OCI-LY7 (cell line): Measurements from ENCODE around the gene GON7. TPM values are rescaled to one million over a fixed set of nuclear protein-coding genes. Genes with fewer than 3 reads are reported as not detected.
"Not testable (repeated sequence)": the region's sequence is repeated elsewhere in the genome, so short reads cannot be mapped to it uniquely, and the experiment has no call there.

ENCODE experiments used
- BruUV-seq: library from RNA; stranded (reverse); fragments of 400-500 nt; replicated peaks from 2 replicates; lab custom pipeline; 2021; lab: Mats Ljungman, UMichigan
- CTCF ChIA-PET: fragments of 300-600 bp; sonication (Branson Sonifier 250); formaldehyde crosslinking; loops from one replicate; lab custom pipeline; 2022; ENCODE audit warnings: antibody characterized with exemption; ENCODE audit not compliant: unreplicated experiment; lab: Charles Lee
- POLR2A ChIA-PET: fragments of 300-600 bp; sonication (Branson Sonifier 250); formaldehyde crosslinking; loops from one replicate; lab custom pipeline; 2022; ENCODE audit warnings: antibody characterized with exemption; lab: Charles Lee
- DNase-seq: peaks from one replicate; pipeline ENCODE4 v3.0.0-alpha.2; 2015; ENCODE audit warnings: low spot score
- H2AFZ ChIP-seq: fragments of 200-600 bp; sonication (generic), shearing (Covaris generic); 2 replicates; pipeline ENCODE4 v1.6.1; 2014; ENCODE audit warnings: mild to moderate bottlenecking, antibody characterized with exemption, low read length, moderate library complexity
- H3K27ac ChIP-seq: fragments of 200-600 bp; sonication (generic); 2 replicates; pipeline ENCODE4 v1.5.1; 2014; ENCODE audit warnings: mixed run types, low read depth, mild to moderate bottlenecking, moderate library complexity, low read length, inconsistent platforms; ENCODE audit not compliant: poor library complexity, severe bottlenecking
- H3K36me3 ChIP-seq: fragments of 200-600 bp; sonication (generic); 2 replicates; pipeline ENCODE4 v1.6.1; 2014; ENCODE audit warnings: mild to moderate bottlenecking, antibody characterized with exemption, low read length, moderate library complexity, mixed read lengths; ENCODE audit not compliant: insufficient read depth
- H3K4me1 ChIP-seq: fragments of 200-600 bp; sonication (generic); 2 replicates; pipeline ENCODE4 v1.5.1; 2014; ENCODE audit warnings: mild to moderate bottlenecking, low read length; ENCODE audit not compliant: insufficient read depth, poor library complexity, severe bottlenecking
- H3K4me2 ChIP-seq: fragments of 200-600 bp; sonication (generic); 2 replicates; pipeline ENCODE4 v1.6.1; 2014; ENCODE audit warnings: mild to moderate bottlenecking, low read length
- H3K4me3 ChIP-seq: fragments of 200-600 bp; sonication (generic); 2 replicates; pipeline ENCODE4 v1.5.1; 2014; ENCODE audit warnings: mild to moderate bottlenecking, low read depth, low read length; ENCODE audit not compliant: poor library complexity, severe bottlenecking
- H3K79me2 ChIP-seq: fragments of 200-600 bp; sonication (generic); 2 replicates; pipeline ENCODE4 v1.6.1; 2016; ENCODE audit warnings: low read depth, mild to moderate bottlenecking, low read length, moderate library complexity, mixed read lengths; ENCODE audit not compliant: insufficient read depth
- H3K9me2 ChIP-seq: fragments of 200-600 bp; sonication (generic); 2 replicates; pipeline ENCODE4 v1.6.1; 2016; ENCODE audit warnings: mild to moderate bottlenecking, low read length, mixed read lengths; ENCODE audit not compliant: insufficient read depth
- H3K9me3 ChIP-seq: fragments of 200-600 bp; sonication (generic); 2 replicates; pipeline ENCODE4 v1.6.1; 2014; ENCODE audit warnings: mild to moderate bottlenecking, mixed run types, low read length, mixed read lengths
- H4K20me1 ChIP-seq: fragments of 200-600 bp; sonication (generic); 2 replicates; pipeline ENCODE4 v1.6.1; 2014; ENCODE audit warnings: mild to moderate bottlenecking, antibody characterized with exemption, low read length, moderate library complexity, mixed read lengths; ENCODE audit not compliant: insufficient read depth
- CTCF ChIP-seq: fragments of 200-600 bp; sonication (generic); conservative IDR thresholded peaks from 2 replicates; pipeline ENCODE4 v1.5.1; 2014; ENCODE audit warnings: mild to moderate bottlenecking, antibody characterized with exemption, low read length, moderate library complexity, mixed read lengths
- EZH2phosphoT487 ChIP-seq: fragments of 200-600 bp; sonication (generic); IDR thresholded peaks from 2 replicates; pipeline ENCODE4 v1.6.1; 2018; ENCODE audit warnings: low read depth, borderline replicate concordance, mild to moderate bottlenecking, mixed run types, antibody characterized with exemption, low read length, moderate library complexity, mixed read lengths
- intact Hi-C: fragments of 100-400 bp; cut with micrococcal nuclease; formaldehyde crosslinking; loops from one replicate; pipeline ENCODE4 v1.10.0; 2022; ENCODE audit not compliant: unreplicated experiment
- total RNA-seq, 2 experiments: library from RNA; depleted of rRNA in 1 of 2; stranded (reverse); fragments of >200 nt in 1 of 2; shearing (Covaris generic) in 1 of 2; gene quantifications; 2 replicates each; pipeline ENCODE4 v1.2.3, GENCODE V29; 2014 to 2022

The GON7 gene
- total RNA-seq, 2 experiments from 2014 or later = 27.9 to 54.8 TPM

DNA sequence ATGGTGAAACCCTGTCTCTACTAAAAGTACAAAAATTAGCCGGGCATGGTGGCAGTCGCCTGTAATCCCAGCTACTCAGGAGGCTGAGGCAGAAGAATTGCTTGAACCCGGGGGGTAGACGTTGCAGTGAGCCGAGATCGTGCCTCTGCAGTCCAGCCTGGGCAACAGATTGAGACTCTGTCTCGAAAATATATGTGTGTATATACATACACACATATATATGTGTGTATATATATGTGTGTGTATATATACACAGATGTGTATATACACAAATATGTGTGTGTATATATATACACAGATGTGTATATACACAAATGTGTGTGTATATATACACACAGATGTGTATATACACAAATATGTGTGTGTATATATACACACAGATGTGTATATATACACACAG, 48.5 kb downstream of the GON7 start:
- H3K4me2 ChIP-seq, H3K79me2 ChIP-seq, H4K20me1 ChIP-seq, POLR2A ChIA-PET, H3K27ac ChIP-seq, H3K36me3 ChIP-seq, BruUV-seq, H3K9me3 ChIP-seq, H3K4me1 ChIP-seq, H2AFZ ChIP-seq, CTCF ChIA-PET, DNase-seq, H3K4me3 ChIP-seq, H3K9me2 ChIP-seq, intact Hi-C loops: not testable (repeated sequence)

DNA sequence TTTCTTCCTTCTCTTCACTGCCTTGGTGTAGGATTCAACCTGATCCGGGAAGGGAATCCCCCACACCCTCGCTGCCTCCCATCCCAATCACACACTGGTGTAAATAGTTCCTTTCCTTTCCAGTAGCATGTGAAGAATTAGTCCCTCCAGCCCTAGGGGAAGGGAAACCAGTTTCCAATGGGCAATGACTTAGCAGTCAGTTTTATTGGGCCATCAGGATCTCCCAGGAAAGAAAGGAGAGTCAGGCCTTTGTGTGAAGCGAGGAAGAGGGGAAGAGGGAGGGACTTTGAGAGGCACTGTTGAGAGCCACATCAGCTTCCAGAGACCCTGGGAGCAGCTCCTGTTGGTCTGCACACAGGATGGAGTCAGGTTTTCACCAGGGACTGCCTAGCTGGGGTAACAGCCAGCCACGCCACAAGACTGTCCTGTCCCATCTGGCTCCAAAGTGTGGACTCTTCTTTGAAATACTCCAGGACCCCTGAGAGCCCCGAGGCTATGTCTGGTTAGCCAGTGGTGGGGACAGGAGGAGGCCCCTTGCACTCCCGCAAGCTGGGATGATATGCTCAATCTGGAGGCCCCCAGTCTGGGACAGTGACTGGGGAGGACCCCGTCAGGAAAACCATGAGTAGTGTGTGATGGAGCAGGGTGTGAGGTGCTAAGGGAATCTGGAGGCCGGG, 50.0 kb downstream of the GON7 start:
- POLR2A ChIA-PET = no interaction called here

GRCh38 chr14:93155667-93156066, 51.2 kb downstream of the GON7 start:
- Histone ChIP-seq H3K4me3 (no peak overlapping the region), H3K4me1 (no peaks in the 10 kb centered on the region), H3K27ac (no peak overlapping the region), H3K9me2 (no peaks in the 10 kb centered on the region), H2AFZ (no peak overlapping the region), H3K4me2 (no peak overlapping the region), H3K36me3 (no peaks in the 10 kb centered on the region), H3K9me3 (no peaks in the 10 kb centered on the region), H4K20me1 (no peaks in the 10 kb centered on the region), H3K79me2 (no peaks in the 10 kb centered on the region)
- TF ChIP-seq EZH2phosphoT487 (no peak), CTCF (no peak)
- no TSS peak for BruUV-seq
- no peak for DNase-seq
- intact Hi-C loops = no loop called here
- ChIA-PET POLR2A (interaction anchor here (0.5 kb wide), 1 partner anchor 985 kb away, joined by 3 read pairs; no protein-coding TSS in a partner anchor), CTCF (no interaction called here)

More for the DNA sequence above, 50.0 kb downstream of the GON7 start:
- CTCF ChIA-PET = no interaction called here
- Histone ChIP-seq H3K9me3 (no peaks in the 10 kb centered on the region), H4K20me1 (no peaks in the 10 kb centered on the region), H3K27ac (no peak overlapping the region), H3K4me2 (no peak overlapping the region), H3K4me1 (no peaks in the 10 kb centered on the region), H3K36me3 (no peaks in the 10 kb centered on the region), H3K4me3 (no peak overlapping the region), H3K9me2 (no peaks in the 10 kb centered on the region), H2AFZ (no peak overlapping the region), H3K79me2 (no peaks in the 10 kb centered on the region)
- BruUV-seq = no TSS peak
- no peak for DNase-seq
- TF ChIP-seq CTCF (no peak), EZH2phosphoT487 (no peak)
- intact Hi-C loops = no loop called here
